ENCODE measurements around the gene HSPD1.

DNA sequence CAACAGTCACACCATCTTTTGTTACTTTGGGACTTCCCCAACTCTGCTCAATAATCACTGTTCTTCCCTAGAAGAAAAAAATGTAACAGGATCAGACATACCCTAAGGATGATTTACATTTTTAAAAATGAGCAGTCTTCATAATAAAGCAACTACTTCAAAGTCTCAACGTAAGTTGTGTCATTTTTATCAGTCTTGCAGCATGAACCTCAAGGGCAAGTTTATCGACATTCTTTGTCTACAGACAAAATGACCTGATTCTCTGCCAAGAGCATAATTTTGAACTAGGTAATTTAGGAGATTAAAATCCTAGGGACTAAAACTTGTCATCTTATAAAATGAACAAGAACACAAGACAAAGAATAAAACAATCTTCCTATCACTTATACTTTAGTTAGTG lies 2.3 kb downstream of the HSPD1 start:
- no peak for TF ChIP-seq CTCF (IDR thresholded peaks at IDR 0.05)
- no peak for TF ChIP-seq POLR2AphosphoS5 (IDR thresholded peaks at IDR 0.05)
